Uterus (tissue), 2 donors: ENCODE results near the gene IL4I1.

Experiments used
- CTCF ChIP-seq, 4 experiments: fragments of 200-600 bp in 2 of 4; fragments of 450-650 bp in 2 of 4; sonication (generic) in 2 of 4; IDR thresholded peaks; one replicate each; pipeline ENCODE4 v1.5.1; 2016 to 2019; ENCODE audit warnings: antibody characterized with exemption in 4 of 4, mild to moderate bottlenecking in 2 of 4, moderate library complexity in 1 of 4
- POLR2A ChIP-seq, 2 donors: fragments of 450-650 bp; IDR thresholded peaks; one replicate each; pipeline ENCODE4 v1.6.1; 2016; ENCODE audit warnings: antibody characterized with exemption in 2 of 2, mild to moderate bottlenecking in 1 of 2, moderate library complexity in 1 of 2

DNA sequence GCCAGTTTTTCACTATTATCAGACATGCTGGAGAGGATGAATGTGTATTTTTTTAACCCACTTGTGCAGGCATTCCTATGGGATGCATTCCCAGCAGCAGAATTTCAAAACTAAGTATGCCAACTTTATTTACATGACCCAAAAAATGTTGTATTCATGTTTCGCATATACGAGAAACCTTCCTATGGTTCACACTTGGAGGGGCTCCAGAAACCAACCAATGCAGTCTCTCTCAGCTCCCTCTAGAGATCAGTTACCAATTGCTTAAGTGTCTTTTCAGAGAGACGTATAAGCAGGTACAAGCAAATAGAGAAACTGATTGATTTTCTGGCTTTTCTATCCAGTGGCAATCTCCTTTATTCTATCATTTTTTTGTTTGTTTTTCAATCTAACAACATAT is 51.3 kb downstream of the IL4I1 start:
- no peak for TF ChIP-seq CTCF (IDR thresholded peaks at IDR 0.05)
- no peak for TF ChIP-seq POLR2A (IDR thresholded peaks at IDR 0.05)
